ENCODE results near the gene GSX1. TPM values are rescaled to one million over a fixed set of nuclear protein-coding genes. Genes with fewer than 3 reads are reported as not detected.

Gene GSX1
- polyA plus RNA-seq, 3 donors: not detected

- Mint-ChIP-seq H3K9me3 (peaks cover 0 to 8% (median 2%) of the 10 kb centered on the region in 7 donors), H3K27ac (no peak overlapping the region), H3K4me3 (no peak overlapping the region), H3K4me1 (no peaks in the 10 kb centered on the region), H3K27me3 (ENCODE audit: low read depth in 3 of 3) (peaks cover 11 to 26% (median 22%) of the 10 kb centered on the region in 3 donors), H3K36me3 (no peaks in the 10 kb centered on the region)
- peaks cover 11 to 17% of the 10 kb centered on the region in 2 donors for H3K27me3 ChIP-seq (ENCODE audit: control insufficient read depth in 2 of 2, insufficient read depth in 2 of 2, low read length in 2 of 2)
- H3K4me3 ChIP-seq (replicated peaks in 1 of 3; ENCODE audit: low read depth in 2 of 3, low read length in 3 of 3): no peak overlapping the region
- no peak for DNase-seq
- no peaks in the 10 kb centered on the region for H3K36me3 ChIP-seq (replicated peaks in 1 of 2; ENCODE audit: control insufficient read depth in 1 of 2, insufficient read depth in 2 of 2, low read length in 2 of 2)
- no peak overlapping the region for H3K4me2 ChIP-seq (replicated peaks; ENCODE audit: extremely low read depth, low read length, poor library complexity, severe bottlenecking)
- no peaks in the 10 kb centered on the region for H3K79me2 ChIP-seq (ENCODE audit: insufficient read depth, low read length)
- TF ChIP-seq CTCF (IDR thresholded peaks at IDR 0.05): no peak
- no peak overlapping the region for H3K9ac ChIP-seq (ENCODE audit: insufficient read depth, low read length, poor library complexity, severe bottlenecking)
- no peaks in the 10 kb centered on the region for H4K20me1 ChIP-seq (ENCODE audit: insufficient read depth, low read length)
- no peak overlapping the region for H2AFZ ChIP-seq (ENCODE audit: insufficient read depth, low read depth, low read length, poor library complexity, severe bottlenecking)
- WGBS (ENCODE audit: insufficient coverage): 81% methylated on average over 3 of the region's 8 CpGs
- intact Hi-C loops (cut with micrococcal nuclease): no loop called here
- H3K4me1 ChIP-seq (ENCODE audit: control insufficient read depth in 1 of 2, insufficient read depth in 2 of 2, low read length in 2 of 2): no peaks in the 10 kb centered on the region
- no peak overlapping the region for H3K27ac ChIP-seq (ENCODE audit: low read depth in 1 of 2, low read length in 2 of 2)
- peaks cover 0 to 4% of the 10 kb centered on the region in 2 donors for H3K9me3 ChIP-seq (replicated peaks in 1 of 2; ENCODE audit: control insufficient read depth in 1 of 2, insufficient read depth in 1 of 2, low read length in 2 of 2)
Measured at GRCh38 chr13:27839809-27840467, 47.7 kb downstream of the GSX1 start.

GRCh38 chr13:27842571-27842970 lies 50.3 kb downstream of the GSX1 start:
- peaks cover 16 to 36% (median 21%) of the 10 kb centered on the region in 3 donors for H3K27me3 Mint-ChIP-seq (ENCODE audit: low read depth in 3 of 3)

More at GRCh38 chr13:27842571-27842970, 50.3 kb downstream of the GSX1 start:
- no peak overlapping the region for H3K27ac ChIP-seq (ENCODE audit: low read depth in 1 of 2, low read length in 2 of 2)
- no CpG with 5 or more reads among the region's 2 CpGs for WGBS (ENCODE audit: insufficient coverage)
- H3K36me3 ChIP-seq (replicated peaks in 1 of 2; ENCODE audit: control insufficient read depth in 1 of 2, insufficient read depth in 2 of 2, low read length in 2 of 2): no peaks in the 10 kb centered on the region
- no peaks in the 10 kb centered on the region for H4K20me1 ChIP-seq (ENCODE audit: insufficient read depth, low read length)
- Mint-ChIP-seq H3K36me3 (no peaks in the 10 kb centered on the region), H3K9me3 (peaks cover 0 to 9% (median 0%) of the 10 kb centered on the region in 7 donors), H3K4me3 (no peak overlapping the region), H3K4me1 (no peaks in the 10 kb centered on the region), H3K27ac (no peak overlapping the region)
- no peak for TF ChIP-seq CTCF (IDR thresholded peaks at IDR 0.05)
- no peaks in the 10 kb centered on the region for H3K4me1 ChIP-seq (ENCODE audit: control insufficient read depth in 1 of 2, insufficient read depth in 2 of 2, low read length in 2 of 2)
- no peak overlapping the region for H2AFZ ChIP-seq (ENCODE audit: insufficient read depth, low read depth, low read length, poor library complexity, severe bottlenecking)
- intact Hi-C loops (cut with micrococcal nuclease): no loop called here
- H3K9ac ChIP-seq (ENCODE audit: insufficient read depth, low read length, poor library complexity, severe bottlenecking): no peak overlapping the region
- no peak for DNase-seq
- H3K27me3 ChIP-seq (ENCODE audit: control insufficient read depth in 2 of 2, insufficient read depth in 2 of 2, low read length in 2 of 2): peaks cover 8 to 24% of the 10 kb centered on the region in 2 donors
- H3K4me3 ChIP-seq (replicated peaks in 1 of 3; ENCODE audit: low read depth in 2 of 3, low read length in 3 of 3): no peak overlapping the region
- H3K79me2 ChIP-seq (ENCODE audit: insufficient read depth, low read length): no peaks in the 10 kb centered on the region
- H3K9me3 ChIP-seq (replicated peaks in 1 of 2; ENCODE audit: control insufficient read depth in 1 of 2, insufficient read depth in 1 of 2, low read length in 2 of 2): peaks cover 0 to 4% of the 10 kb centered on the region in 2 donors
- no peak overlapping the region for H3K4me2 ChIP-seq (replicated peaks; ENCODE audit: extremely low read depth, low read length, poor library complexity, severe bottlenecking)

Small RNAs within 50 kb of the gene (small RNA-seq; reads per million reads assigned to genes)
- gene RNU6-73P (ENCODE audit: insufficient read length, low read depth): 1.2 reads per million

Other genes starting within 250 kb of the GSX1 start
- 1 to 10 TPM in 2 of 3 donors, under 1 TPM in 1; 0.89 to 2.3 (median 1.5) TPM for gene LNX2, start 172.0 kb upstream of the GSX1 start, polyA plus RNA-seq
- 100 to 1,000 TPM; 122 to 146 (median 139) TPM for gene POLR1D, start 170.6 kb upstream of the GSX1 start, polyA plus RNA-seq
- not detected for gene PDX1, start 127.5 kb downstream of the GSX1 start, polyA plus RNA-seq
- not detected for gene CDX2, start 176.8 kb downstream of the GSX1 start, polyA plus RNA-seq
- gene URAD, start 196.2 kb downstream of the GSX1 start, polyA plus RNA-seq: under 1 TPM in 1 of 3 donors, not detected in 2; 0.12 TPM